GM18508 (cell line): ENCODE results near the gene HSD3B2.
"Not testable (repeated sequence)": the region's sequence is repeated elsewhere in the genome, so short reads cannot be mapped to it uniquely, and the experiment has no call there.

Source experiments
- ATAC-seq: cut with Tn5 transposase; IDR thresholded peaks from one replicate; pipeline ENCODE4 v1.9.1; 2021; ENCODE audit warnings: moderate number of reproducible peaks; ENCODE audit not compliant: insufficient read depth, unreplicated experiment

The HSD3B2 gene

DNA sequence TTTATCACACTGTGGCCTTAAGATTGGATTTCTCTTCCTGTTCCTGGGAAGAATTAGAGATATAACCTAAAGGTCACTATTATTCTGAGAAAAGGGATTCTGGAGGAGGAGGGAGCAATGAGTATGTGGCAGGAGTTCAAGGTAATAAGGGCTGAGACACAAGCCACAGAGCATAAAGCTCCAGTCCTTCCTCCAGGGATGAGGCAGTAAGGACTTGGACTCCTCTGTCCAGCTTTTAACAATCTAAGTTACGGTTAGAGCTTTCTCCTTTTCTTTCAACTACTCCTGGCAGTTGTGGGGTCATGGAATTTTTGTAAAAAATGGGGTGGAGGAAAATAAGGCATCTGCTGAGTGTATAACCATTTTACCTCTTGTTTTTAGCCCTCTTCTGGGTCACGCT is at the start of gene HSD3B2:
Gene HSD3B2, plus strand, starts transcription at position 201 of the 400 bp plus-strand sequence. CDS start 270 bp downstream, outside the sequence.
- ATAC-seq = no peak

DNA sequence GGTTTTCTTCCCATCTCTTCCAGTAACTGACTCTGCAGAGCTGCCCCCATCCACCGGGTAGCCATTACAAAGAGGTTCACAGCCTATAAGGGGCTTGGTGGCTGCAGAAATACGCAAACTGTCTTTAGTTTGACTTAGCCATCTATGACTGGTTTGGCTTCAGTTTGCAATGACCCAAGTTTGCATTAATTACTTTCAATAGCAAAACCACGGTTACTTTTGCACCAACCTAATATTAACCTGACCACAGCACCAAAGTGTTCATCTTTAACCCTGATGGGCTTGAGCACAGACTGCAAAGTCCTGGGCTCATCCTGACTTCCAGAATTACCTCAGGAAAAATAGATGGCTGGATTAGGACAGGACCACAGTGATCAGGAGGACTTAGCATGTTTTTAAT is 48.5 kb upstream of the HSD3B2 start:
- ATAC-seq = peak; percentile 57

DNA sequence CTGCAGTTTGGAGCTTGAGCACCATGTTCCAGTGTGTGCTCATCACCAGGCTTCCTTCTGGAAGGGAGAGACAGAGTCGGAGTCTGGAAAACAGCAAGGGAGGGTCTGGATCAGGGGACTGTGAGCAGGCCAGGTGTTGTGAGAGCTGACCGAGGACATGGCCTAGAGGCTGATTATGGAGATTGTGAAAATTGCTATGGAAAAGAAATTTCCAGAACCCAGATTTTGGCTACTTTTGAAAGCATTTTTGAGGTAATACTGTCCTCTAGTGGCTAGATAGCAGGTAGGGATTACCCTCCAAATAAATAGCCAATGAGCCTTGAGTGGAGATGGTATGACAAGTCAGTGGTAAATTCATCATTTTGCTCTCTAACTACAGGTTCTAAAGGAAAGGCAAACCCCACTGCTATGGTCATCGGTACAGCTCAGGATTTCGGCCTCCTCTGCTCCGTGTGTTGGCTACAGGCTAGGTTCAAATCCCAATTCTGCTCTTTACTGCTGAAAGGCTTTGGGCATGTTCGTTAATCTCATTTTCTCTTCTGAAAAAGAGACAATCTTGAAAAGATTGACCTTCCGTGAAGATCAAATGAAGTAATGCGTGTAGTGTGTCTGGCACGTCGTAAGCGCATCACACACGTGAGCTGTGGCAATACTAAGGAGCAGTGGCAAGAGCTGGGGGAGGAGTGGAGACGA is 47.4 kb upstream of the HSD3B2 start:
- no peak for ATAC-seq

DNA sequence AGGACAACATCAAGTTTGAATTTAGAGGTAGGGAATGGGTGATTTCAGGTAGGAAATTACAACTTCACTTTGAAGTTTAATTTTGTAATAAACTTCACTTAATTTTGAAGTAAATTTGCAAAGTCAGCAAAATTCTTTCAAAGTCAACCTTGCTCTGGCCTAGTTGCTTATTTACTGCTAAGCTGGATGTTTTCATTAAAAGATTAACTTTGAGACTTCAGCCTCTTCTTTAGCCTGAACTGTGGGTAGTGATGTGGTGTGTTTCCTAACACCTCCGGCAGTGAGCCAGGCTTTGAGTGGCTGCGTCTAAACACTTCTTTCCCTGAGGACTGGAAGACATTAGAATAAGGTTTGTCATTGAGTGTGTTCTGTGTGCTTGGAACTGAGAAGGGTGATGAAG is 46.4 kb upstream of the HSD3B2 start, which contains the start of gene HAO2:
Gene HAO2, plus strand, starts transcription at position 232 of the 400 bp plus-strand sequence. CDS start 12,301 bp downstream, outside the sequence.
- no peak for ATAC-seq

DNA sequence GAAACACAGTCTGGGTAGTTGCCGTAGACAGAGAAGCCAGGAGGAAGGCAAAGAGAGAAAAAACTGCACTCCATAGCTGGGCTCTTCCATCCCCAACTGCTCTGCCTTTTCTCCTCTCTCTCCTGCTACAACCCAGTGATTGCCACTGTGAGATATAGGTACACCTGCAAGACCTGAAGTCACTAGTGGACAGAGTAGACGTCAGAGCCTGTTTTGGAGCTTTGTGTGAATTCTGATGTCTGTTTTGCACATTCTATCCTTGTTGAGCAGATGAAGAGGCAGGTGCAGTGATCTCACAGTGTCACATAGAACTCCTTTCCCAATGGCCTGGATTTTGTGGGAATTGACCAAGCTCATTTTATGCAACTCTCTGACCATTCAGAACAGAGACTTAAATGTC is 44.2 kb upstream of the HSD3B2 start:
- no peak for ATAC-seq

DNA sequence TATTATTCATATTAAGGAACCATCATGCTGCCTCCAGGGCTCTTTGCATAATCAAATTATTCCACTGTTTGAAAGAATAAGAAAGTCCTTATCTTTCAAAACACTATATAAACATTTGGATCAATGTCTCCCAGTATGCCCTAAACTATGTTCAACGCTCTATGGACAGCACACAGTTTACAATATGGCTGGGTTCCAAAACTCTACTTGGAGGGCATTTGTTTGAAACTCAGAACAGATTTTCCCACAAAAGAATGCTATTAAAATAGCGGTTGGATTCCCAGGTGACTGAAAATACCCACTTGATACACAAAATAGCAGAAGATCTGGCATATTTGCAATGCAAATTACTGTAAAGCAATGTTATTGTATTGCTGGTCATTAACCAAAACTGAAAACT is 43.1 kb upstream of the HSD3B2 start:
- no peak for ATAC-seq

DNA sequence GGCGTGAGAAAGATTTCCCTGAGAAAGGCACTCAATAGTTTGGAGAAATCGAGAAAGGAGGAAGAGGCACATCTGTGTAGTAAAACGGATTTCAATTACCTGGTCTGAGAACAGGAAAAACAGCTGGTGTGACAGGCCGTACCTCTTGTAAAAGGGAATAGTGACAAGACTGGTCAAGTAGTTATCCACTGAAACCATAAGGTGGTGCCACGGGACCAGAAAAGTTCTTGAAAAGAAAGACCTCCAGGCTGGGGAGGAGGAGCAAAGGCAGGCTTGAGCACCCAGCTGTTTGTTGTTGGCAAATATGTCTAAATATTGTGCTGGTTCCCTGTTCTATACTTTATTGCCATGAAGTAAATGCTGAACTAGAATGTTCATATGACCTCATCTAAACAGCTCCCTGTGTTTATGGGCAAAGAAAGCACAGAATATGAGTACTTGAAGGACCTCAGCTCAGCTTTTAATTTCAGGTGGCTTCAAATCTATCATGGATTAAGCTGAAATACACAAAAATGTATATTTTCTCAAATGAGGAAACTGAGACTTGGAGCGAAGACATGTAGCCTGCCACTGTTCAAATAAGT is 42.4 kb upstream of the HSD3B2 start:
- ATAC-seq = no peak

DNA sequence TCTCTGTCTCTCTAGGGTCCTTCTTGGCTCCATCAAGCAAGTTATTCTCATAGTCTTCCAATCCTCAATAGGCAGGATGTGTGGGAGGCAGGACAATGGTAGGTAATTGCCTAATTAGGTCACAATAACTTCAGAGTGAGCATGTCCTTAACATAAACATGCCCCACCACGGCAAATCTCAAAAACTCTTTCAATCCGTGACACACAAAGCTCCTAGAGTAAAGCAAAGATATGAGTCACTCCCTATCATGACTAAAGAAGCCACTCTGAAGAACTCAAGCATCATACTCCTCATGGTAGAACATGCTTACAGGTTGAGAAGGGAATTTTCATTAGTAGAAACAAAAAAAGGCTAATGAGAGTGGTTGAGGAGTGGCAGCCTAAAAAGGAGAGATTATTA is 41.5 kb upstream of the HSD3B2 start:
- no peak for ATAC-seq

DNA sequence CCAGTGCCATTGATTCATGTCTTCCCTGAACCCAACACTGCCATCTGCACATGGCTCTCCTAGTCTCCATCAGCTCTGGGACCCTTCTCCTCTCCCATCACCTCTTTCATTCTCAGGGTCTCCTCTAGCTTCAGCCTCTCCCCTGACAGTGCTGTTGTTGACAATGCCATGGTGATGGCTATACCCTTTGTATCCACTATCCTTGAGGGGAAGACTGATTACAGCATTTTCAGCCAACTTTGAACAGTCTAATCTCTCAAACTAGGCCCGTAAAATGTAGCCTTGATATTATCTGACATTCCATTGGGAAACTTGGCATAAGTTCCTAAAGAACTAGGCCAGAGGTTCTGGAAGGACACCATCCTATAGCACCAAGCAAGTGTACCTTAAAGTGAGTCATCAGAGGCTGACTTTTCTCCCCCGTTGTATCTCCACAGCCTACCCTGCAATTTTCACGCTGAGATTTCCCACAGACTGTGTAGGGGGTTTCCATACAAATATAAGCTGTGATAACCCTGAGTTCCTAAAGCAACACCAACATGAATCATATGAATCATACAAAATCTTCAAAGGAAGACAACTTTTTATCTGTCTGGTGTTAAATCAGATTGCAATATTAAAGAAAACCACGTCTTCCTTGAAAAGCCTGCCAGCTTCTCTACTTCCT is 40.6 kb upstream of the HSD3B2 start:
- ATAC-seq = no peak

DNA sequence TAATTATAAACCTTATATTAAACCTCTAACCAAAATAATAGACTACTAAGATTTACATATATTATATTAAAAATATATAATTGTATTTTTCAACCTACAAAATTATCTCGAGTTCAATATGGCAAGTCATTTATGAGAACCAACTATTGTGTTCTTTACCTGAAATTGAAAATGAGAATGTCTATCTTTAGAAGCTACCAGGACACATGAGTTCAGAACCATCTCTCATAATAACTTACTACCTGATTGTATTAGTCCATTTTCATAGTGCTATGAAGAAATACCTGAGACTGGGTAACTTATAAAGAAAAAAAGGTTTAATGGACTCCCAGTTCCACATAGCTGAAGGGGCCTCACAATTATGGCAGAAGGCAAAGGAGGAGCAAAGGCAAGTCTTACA is 39.6 kb upstream of the HSD3B2 start:
- ATAC-seq = no peak

DNA sequence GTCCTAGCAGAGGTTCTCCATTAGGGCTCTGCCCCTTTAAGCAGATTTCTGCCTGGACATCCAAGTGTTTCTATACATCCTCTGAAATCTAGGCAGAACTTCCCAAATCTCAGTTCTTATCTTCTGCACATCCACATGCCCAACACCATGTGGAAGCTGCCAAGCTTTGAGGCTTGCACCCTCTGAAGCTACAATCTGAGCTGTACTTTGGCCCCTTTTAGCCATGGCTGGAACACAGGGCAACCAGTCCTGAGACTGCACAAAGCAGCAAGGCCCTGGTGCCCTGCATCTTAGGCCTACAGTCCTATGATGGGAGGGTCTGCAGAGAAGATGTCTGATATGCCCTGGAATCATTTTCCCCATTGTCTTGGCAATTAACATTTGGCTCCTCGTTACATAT is 38.4 kb upstream of the HSD3B2 start:
- ATAC-seq = no peak

DNA sequence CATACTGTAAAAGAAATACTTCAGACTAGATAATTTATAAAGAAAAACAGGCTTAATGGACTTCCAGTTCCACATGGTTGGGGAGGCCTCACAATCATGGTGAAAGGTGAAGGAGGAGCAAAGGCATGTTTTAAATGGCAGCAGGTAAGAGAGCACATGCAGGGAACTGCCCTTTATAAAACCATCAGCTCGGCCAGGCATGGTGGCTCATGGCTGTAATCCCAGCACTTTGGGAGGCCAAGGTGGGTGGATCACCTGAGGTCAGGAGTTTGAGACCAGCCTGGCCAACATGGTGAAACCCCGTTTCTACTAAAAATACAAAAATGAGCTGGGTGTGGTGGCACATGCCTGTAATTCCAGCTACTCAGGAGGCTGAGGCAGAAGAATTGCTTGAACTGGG is 37.4 kb upstream of the HSD3B2 start:
- not testable (repeated sequence) for ATAC-seq

DNA sequence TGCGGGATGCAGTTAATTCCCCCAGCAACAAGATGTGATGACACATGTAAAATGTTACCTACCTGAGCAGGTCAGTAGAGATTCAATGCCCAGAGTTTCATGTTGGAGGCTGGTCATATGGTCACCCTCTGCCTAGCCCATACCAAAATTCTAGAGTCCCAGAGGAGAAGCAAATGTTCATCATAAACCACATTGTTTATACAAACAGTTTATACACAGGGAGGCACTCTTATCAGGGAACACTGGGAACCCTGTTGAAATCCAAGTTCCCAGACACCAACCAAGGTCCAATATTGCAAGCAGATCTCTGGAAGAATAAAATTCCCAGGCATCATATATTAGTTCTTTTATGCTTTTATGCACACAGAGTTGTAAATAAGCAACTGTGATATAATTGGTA is 35.8 kb upstream of the HSD3B2 start:
- no peak for ATAC-seq

DNA sequence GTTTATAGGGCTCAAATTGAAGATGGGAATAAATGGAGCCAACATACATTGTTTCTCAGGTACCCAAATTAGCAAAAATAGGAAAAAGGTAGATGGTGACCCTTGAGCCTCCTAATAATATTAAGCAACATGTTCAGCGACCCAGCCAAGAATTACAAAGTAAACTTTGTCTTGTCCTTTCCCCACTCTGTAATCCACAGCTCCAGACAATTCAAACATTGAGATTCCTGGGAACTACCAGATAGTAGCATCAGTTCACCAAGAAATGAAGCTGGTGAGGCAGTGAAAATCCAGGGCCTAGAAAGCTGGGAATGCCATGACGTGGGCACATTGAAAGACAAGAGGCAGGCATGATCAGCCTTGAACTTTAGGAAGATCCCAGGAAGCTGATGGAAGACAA is 34.6 kb upstream of the HSD3B2 start:
- ATAC-seq = no peak

DNA sequence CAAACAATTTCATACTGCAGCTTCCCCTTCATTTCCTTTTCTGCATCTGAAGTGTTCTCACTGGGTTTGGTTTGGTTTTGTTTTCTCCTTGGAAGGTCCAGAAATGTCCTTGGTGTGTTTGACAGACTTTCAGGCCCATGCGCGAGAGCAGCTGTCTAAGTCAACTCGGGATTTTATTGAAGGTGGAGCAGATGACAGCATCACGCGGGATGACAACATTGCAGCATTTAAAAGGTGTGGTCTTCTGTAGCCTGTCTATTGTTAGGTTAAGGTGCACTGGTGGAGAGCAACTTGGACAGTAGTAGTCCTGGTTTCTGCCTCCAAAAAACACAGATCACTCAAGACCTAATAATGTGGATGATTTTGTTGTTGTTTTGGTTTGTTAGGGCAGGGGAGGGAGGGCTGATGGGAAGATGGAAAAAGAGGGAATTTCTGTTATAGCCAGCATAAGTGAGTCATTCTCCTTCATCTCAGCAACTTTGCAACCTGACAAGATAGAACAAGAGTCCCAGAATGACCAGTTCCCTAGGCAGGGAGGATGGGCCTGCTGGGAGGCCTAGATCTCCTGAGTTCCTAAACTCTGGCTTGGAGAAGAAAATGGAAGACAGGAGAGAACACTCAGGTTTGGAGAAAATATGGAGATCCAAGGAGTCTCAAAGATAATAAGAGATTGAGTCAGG is 33.8 kb upstream of the HSD3B2 start:
- no peak for ATAC-seq

DNA sequence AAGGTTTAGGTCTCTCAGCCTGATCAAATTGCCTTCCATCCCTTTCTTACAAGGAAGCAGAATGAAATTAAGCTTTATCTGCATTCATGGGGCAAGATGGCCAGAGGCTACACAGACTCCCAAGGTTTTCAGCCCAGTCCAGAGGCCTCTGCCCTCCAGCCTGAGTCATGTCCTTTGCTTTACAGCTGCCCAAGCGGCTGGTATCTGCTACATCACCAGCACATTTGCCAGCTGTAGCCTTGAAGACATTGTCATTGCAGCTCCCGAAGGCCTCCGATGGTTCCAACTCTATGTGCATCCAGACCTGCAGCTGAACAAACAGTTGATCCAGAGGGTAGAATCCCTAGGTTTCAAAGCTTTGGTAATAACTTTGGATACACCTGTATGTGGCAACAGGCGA is 30.4 kb upstream of the HSD3B2 start:
- ATAC-seq = no peak

DNA sequence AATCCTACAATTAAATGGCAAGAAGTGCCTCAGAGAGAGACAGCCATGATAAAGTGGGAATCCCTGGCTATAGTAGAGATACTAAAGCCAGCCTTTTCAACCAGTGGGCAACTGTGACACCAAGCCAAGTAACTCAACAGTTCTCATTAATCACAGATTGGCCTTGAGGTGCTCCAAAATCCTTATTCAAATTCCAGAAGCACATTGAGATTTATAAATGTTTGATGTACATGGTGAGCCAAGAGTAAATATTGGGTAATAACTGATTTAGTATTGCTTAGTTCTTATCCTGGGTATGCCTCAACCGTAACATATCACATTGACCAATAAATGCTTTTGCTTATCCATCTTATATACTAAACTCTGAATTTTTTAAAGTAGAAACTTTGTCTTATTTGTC is 29.3 kb upstream of the HSD3B2 start:
- ATAC-seq = no peak

DNA sequence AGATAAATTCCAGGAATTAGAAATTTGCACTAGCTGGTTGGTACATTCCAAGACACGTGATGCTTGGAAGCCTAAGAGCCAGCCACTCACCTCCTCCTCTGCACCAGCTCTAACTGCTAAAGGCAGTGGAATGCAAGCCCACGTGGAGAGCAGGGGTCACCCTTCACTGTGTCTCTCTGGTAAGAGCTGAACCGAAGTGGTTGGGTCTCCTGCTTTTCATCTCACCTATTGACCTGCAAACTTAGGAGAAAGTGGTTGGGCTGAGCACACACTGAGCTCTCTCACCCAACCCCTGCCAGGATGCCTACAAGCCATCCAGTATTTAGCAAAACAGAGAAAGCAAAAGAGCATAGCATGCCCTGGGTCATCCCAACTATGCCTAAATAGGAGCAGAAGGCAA is 27.1 kb upstream of the HSD3B2 start:
- no peak for ATAC-seq

DNA sequence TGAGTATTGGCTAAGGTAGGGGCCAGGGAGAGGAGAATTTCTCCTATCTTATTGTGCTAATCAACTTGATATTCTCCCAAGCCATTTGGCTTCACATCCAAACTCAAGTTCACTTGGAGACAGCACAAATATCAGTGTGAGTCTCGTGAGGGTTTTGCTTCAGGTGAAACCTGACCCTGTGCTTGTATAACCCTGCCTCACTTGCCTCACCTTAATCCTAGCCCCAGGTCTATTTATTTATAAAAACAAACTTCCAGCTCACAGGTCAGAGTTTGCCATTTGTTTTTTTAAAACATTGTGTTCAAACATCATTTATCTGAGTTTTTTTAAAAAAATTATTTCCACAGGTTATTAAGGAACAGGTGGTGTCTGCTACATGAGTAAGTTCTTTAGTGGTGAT is 26.5 kb upstream of the HSD3B2 start:
- ATAC-seq = no peak

DNA sequence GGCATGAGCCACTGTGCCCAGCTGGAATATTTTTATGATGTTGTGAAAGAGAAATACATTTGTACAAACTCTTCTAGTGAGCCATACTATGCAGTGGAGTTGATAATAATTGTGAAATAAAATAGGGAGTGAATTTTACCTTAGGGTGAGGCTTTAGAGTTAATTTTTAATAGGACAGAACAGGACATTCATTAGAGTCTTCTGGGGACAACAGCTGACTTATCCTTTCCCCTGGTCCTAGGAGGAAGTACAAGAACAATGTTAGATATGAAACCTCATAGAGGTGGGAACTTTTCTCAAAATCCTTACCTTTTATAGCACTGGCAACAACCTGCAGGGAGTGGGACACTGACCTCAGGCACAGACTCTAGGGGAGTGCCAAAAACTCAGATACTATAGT is 24.4 kb upstream of the HSD3B2 start:
- ATAC-seq = no peak

DNA sequence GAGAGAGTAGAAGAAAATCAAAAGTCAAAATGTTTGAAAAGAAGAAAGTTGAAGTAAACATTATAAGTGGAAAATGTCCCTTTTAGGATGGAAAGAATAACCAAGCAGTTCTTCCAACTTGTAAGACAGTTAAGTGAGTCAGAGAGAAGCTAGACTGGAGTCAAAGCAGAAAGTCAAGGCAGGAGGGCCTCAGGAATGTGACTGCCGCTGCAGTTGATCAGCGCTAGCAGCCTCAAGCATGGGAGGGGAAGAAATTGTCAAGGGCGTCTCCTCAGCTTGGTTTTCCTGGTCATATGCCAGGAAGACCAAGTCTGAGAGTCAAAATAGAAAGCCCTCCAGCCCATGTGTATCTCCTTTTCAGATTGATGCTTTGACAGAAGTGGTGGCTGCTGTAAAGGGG is 23.2 kb upstream of the HSD3B2 start:
- ATAC-seq = no peak
